GM12801 (cell line): ENCODE measurements around the gene CMKLR1.

Experiments used
- CTCF ChIP-seq: IDR thresholded peaks from one replicate; pipeline ENCODE4 v1.5.1; 2011; ENCODE audit warnings: control low read depth; ENCODE audit not compliant: insufficient read length; ENCODE audit errors: extremely low read depth

CMKLR1 gene

GRCh38 chr12:108341854-108342847 lies 3.0 kb upstream of the CMKLR1 start:
- TF ChIP-seq CTCF, result no peak

DNA sequence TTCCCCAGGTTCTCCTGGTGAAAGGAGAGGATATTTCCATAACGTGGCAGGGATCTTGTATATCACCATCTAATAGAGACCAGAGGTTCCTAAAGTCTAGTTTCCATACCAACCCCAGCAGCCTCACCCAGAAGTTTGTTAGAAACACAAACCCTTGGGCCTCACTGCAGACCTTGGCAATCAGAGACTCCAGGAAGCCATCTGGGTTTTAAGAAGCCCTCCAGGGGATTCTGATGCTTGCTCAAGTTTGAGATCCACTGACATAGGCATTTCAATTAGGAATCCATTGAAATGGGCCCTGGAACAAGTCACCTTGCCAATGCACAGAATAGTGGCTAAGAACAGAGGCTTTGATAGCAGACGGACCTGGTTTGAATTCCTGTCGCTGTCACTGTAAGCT lies 2.2 kb upstream of the CMKLR1 start:
- no peak for TF ChIP-seq CTCF

GRCh38 chr12:108340037-108340436 lies 926 bp upstream of the CMKLR1 start:
- TF ChIP-seq CTCF, result no peak

- TF ChIP-seq CTCF, result no peak
Observed at GRCh38 chr12:108337235-108338223, 1.6 kb downstream of the CMKLR1 start.

DNA sequence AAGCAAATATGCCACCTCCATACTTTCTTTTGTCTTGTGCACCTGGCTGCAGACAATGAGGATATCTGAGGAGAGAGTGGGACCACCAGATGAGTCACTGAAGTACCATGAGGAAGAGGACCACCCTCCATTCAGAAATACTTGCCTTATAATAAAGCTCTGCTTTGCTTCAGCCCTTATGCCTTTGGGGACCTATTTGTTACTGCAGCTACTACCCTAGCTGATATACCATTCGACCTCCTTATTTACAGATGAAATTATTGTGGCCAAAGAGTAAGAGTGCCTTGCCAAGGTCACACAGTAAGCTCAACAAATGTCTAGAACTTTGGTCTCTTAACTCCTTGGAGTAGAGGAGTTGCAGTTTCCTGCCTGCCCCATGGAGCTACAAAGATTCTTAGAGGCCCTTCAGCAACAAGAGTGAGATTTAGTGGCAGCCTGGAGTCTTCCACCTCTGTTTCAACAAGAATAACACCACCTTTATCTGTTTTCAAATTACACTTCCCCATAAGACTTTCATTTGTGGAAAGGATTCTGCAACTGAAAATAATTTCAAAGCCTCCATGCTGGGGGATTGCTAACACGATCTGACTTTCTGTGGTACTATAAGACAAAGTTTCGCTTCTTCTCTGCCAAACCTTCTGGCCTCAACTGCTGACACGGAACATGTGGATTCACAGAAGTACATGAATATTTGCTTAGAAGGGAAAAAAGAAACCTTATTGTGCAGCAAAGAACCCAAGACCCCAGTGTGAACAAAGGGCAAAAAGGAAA lies 3.6 kb downstream of the CMKLR1 start:
- TF ChIP-seq CTCF, result no peak

GRCh38 chr12:108333898-108334699 lies 5.0 kb downstream of the CMKLR1 start:
- no peak for TF ChIP-seq CTCF
